HCT116 (cell line): ENCODE data around the gene CREB3L4. TPM values are rescaled to one million over a fixed set of nuclear protein-coding genes. Genes with fewer than 3 reads are reported as not detected.

Experiments used
- ATAC-seq: fragments of 200-7000 bp; cut with Tn5 transposase; 2 replicates; pipeline ENCODE4 v1.9.1; 2020; ENCODE audit warnings: mild to moderate bottlenecking, moderate library complexity
- BruUV-seq: library from RNA; stranded (reverse); fragments of 400-500 nt; replicated peaks from 2 replicates; lab custom pipeline; 2021; lab: Mats Ljungman, UMichigan
- CTCF ChIA-PET: fragments of 300-600 bp; sonication (Branson Sonifier 250); formaldehyde crosslinking; loops from one replicate; lab custom pipeline; 2021; ENCODE audit warnings: antibody characterized with exemption; lab: Charles Lee
- POLR2A ChIA-PET: fragments of 300-600, 350-600 bp; sonication (Branson Sonifier 250); formaldehyde crosslinking; loops from one replicate; lab custom pipeline; 2021; ENCODE audit warnings: antibody characterized with exemption; lab: Charles Lee
- RAD21 ChIA-PET, 2 experiments: fragments of 300-600 bp; sonication (Branson Sonifier 250); formaldehyde crosslinking; loops; one replicate each; lab custom pipeline; 2023; ENCODE audit warnings: low total read pairs in 2 of 2; ENCODE audit not compliant: uncharacterized antibody in 2 of 2, unreplicated experiment in 2 of 2, low non-redundant PET in 1 of 2; lab: Charles Lee
- DNase-seq: peaks from one replicate; pipeline ENCODE4 v3.0.0-alpha.2; 2010; ENCODE audit warnings: low read depth, low spot score
- H2AFZ ChIP-seq: fragments of 200-600 bp; shearing (Covaris generic), sonication (generic); 2 replicates; pipeline ENCODE4 v1.6.1; 2017; ENCODE audit warnings: low read depth, mixed run types, mixed read lengths, antibody characterized with exemption, low read length; ENCODE audit not compliant: poor library complexity, severe bottlenecking
- H3K27ac ChIP-seq: 2 replicates; pipeline ENCODE4 v1.5.1; 2012; ENCODE audit warnings: low read depth, low read length
- H3K27me3 ChIP-seq: fragments of 200-600 bp; sonication (generic); 2 replicates; pipeline ENCODE4 v1.6.1; 2016; ENCODE audit warnings: mixed run types, low read length, mixed read lengths; ENCODE audit not compliant: insufficient read depth
- H3K36me3 ChIP-seq, 2 experiments: fragments of 200-500 bp in 1 of 2; fragments of 200-600 bp in 1 of 2; sonication (Bioruptor generic) in 1 of 2; sonication (generic) in 1 of 2; 2 replicates each; pipeline versions ENCODE4 v1.5.1 to v1.6.1; 2014 to 2016; ENCODE audit warnings: low read length in 2 of 2, inconsistent platforms in 1 of 2, mixed read lengths in 1 of 2, mixed run types in 1 of 2; ENCODE audit not compliant: insufficient read depth in 2 of 2, control insufficient read depth in 1 of 2
- H3K4me1 ChIP-seq, 2 experiments: fragments of 200-600 bp in 1 of 2; sonication (generic) in 1 of 2; 2 replicates each; pipeline versions ENCODE4 v1.5.1 to v1.6.1; 2012 to 2017; ENCODE audit warnings: low read length in 2 of 2, inconsistent platforms in 1 of 2, mild to moderate bottlenecking in 1 of 2, mixed read lengths in 1 of 2, mixed run types in 1 of 2, moderate library complexity in 1 of 2; ENCODE audit not compliant: insufficient read depth in 2 of 2, control insufficient read depth in 1 of 2
- H3K4me2 ChIP-seq: fragments of 200-600 bp; sonication (generic); 2 replicates; pipeline ENCODE4 v1.6.1; 2017; ENCODE audit warnings: mixed run types, low read length, mixed read lengths
- H3K4me3 ChIP-seq, 2 experiments: fragments of 200-600 bp in 1 of 2; sonication (generic) in 1 of 2; replicated peaks in 1 of 2; 2 replicates each; pipeline ENCODE4 v1.5.1; 2011 to 2016; ENCODE audit warnings: low read length in 2 of 2, control low read depth in 1 of 2, low read depth in 1 of 2, mild to moderate bottlenecking in 1 of 2, mixed read lengths in 1 of 2, mixed run types in 1 of 2
- H3K79me2 ChIP-seq: fragments of 200-600 bp; sonication (generic); 2 replicates; pipeline ENCODE4 v1.6.1; 2017; ENCODE audit warnings: mild to moderate bottlenecking, mixed run types, low read length, moderate library complexity, mixed read lengths; ENCODE audit not compliant: insufficient read depth
- H3K9ac ChIP-seq: fragments of 200-600 bp; sonication (generic); 2 replicates; pipeline ENCODE4 v1.6.1; 2016; ENCODE audit warnings: low read length, mixed read lengths
- H3K9me2 ChIP-seq: fragments of 200-600 bp; sonication (generic), shearing (Covaris generic); 2 replicates; pipeline ENCODE4 v1.6.1; 2017; ENCODE audit warnings: mixed run types, mild to moderate bottlenecking, moderate library complexity; ENCODE audit not compliant: insufficient read depth
- H3K9me3 ChIP-seq, 2 experiments: fragments of 200-500 bp in 1 of 2; fragments of 200-600 bp in 1 of 2; sonication (Bioruptor generic) in 1 of 2; sonication (generic) in 1 of 2; 2 replicates each; pipeline ENCODE4 v1.6.1; 2014 to 2017; ENCODE audit warnings: low read length in 2 of 2, mixed read lengths in 2 of 2, inconsistent platforms in 1 of 2, low read depth in 1 of 2, mild to moderate bottlenecking in 1 of 2, mixed run types in 1 of 2, moderate library complexity in 1 of 2; ENCODE audit not compliant: control insufficient read depth in 1 of 2, insufficient read depth in 1 of 2
- H4K20me1 ChIP-seq: fragments of 200-600 bp; sonication (generic), shearing (Covaris generic); 2 replicates; pipeline ENCODE4 v1.6.1; 2017; ENCODE audit warnings: mixed run types, mild to moderate bottlenecking, moderate library complexity; ENCODE audit not compliant: insufficient read depth
- CEBPB ChIP-seq: IDR thresholded peaks from 2 replicates; pipeline ENCODE4 v1.6.1; 2012; ENCODE audit warnings: low read depth
- EGR1 ChIP-seq: IDR thresholded peaks from 2 replicates; pipeline ENCODE4 v1.6.1; 2012; ENCODE audit warnings: low read depth
- ELF1 ChIP-seq: IDR thresholded peaks from 2 replicates; pipeline ENCODE4 v1.6.1; 2012; ENCODE audit warnings: low read depth, borderline replicate concordance
- EZH2phosphoT487 ChIP-seq: fragments of 200-600 bp; IDR thresholded peaks from 2 replicates; pipeline ENCODE4 v1.6.1; 2018; ENCODE audit warnings: antibody characterized with exemption, borderline replicate concordance
- JUND ChIP-seq: IDR thresholded peaks from 2 replicates; pipeline ENCODE4 v1.6.1; 2012
- POLR2A ChIP-seq: IDR thresholded peaks from 2 replicates; pipeline ENCODE4 v1.7.0; 2011; ENCODE audit warnings: borderline replicate concordance; ENCODE audit not compliant: insufficient read depth, insufficient read length; ENCODE audit errors: extremely low read depth
- POLR2AphosphoS5 ChIP-seq: IDR thresholded peaks from 2 replicates; pipeline ENCODE4 v1.6.1; 2011; ENCODE audit warnings: mild to moderate bottlenecking, low read depth, low read length, moderate library complexity
- SP1 ChIP-seq: IDR thresholded peaks from 2 replicates; pipeline ENCODE4 v1.6.1; 2012; ENCODE audit warnings: low read depth
- TCF7L2 ChIP-seq: IDR thresholded peaks from 2 replicates; pipeline ENCODE4 v1.7.0; 2011; ENCODE audit warnings: borderline replicate concordance, inconsistent platforms; ENCODE audit not compliant: insufficient read depth, insufficient read length; ENCODE audit errors: extremely low read depth
- YY1 ChIP-seq: IDR thresholded peaks from 2 replicates; pipeline ENCODE4 v1.6.1; 2011; ENCODE audit warnings: low read length, low read depth, moderate library complexity, mild to moderate bottlenecking; ENCODE audit not compliant: insufficient replicate concordance; ENCODE audit errors: extremely low read depth
- ZBTB33 ChIP-seq: IDR thresholded peaks from 2 replicates; pipeline ENCODE4 v1.6.1; 2011; ENCODE audit warnings: mild to moderate bottlenecking, low read length, moderate library complexity; ENCODE audit not compliant: insufficient replicate concordance; ENCODE audit errors: extremely low read depth
- ZFX ChIP-seq: fragments of 450-650 bp; IDR thresholded peaks from 2 replicates; pipeline ENCODE4 v1.6.1; 2017
- intact Hi-C: fragments of 100-400 bp; cut with micrococcal nuclease; formaldehyde crosslinking; loops from 2 replicates; pipeline ENCODE4 v1.10.0; 2022
- total RNA-seq: library from RNA; stranded (reverse); gene quantifications from one replicate; pipeline ENCODE4 v1.2.1, GENCODE V29; 2021; ENCODE audit not compliant: unreplicated experiment
- TF ChIP-seq, protein P1 (sequence below), 3 experiments: fragments of 200-600 bp in 1 of 3; sonication (generic) in 1 of 3; IDR thresholded peaks in 2 of 3; conservative IDR thresholded peaks in 1 of 3; 2 replicates each; pipeline ENCODE4 v1.5.1; 2012 to 2017; ENCODE audit warnings: low read depth in 2 of 3, low read length in 2 of 3, antibody characterized with exemption in 1 of 3, borderline replicate concordance in 1 of 3, control low read depth in 1 of 3, mild to moderate bottlenecking in 1 of 3, mixed read lengths in 1 of 3, mixed run types in 1 of 3, moderate library complexity in 1 of 3; ENCODE audit not compliant: insufficient read depth in 1 of 3
- TF ChIP-seq, protein P2 (sequence below): IDR thresholded peaks from 2 replicates; pipeline ENCODE4 v1.6.1; 2012

Gene CREB3L4
- total RNA-seq, 1 experiment from 2014 or later, result 15.3 TPM

DNA sequence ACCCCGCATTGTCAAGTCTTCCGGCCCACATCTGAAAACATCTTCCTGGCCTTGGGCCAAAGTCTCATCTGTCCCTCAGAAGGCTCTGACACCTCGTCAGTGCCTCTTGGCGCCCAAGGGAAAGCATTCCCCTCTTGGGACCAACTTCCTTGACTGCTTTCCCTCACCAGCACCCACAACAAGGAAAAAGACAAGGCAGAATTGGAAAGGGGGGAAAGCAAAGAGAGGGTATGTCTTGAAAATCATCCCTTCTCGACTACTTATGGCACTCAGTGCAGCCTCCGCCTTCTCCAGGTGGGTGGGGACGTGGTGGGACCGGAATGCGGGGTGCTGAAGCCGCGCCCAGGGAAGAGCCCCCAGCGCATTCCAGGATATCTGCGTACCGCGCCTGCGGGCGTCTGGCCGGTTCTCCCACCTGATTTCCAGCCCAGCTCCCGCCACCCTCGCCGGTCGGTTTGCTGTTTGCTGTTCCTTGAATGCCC lies 3.8 kb upstream of the CREB3L4 start:
- no TSS peak for BruUV-seq

GRCh38 chr1:153968000-153968363 lies 280 bp downstream of the CREB3L4 start:
- Histone ChIP-seq H3K9me2 (no peaks in the 10 kb centered on the region), H3K9me3 (no peaks in the 10 kb centered on the region), H3K79me2 (peaks cover 10% of the 10 kb centered on the region), H3K4me3 (peak overlapping the region; percentile 68 to 79), H4K20me1 (no peaks in the 10 kb centered on the region), H3K36me3 (no peaks in the 10 kb centered on the region), H2AFZ (peak overlapping the region; percentile 74), H3K27ac (peak overlapping the region; percentile 90), H3K9ac (peak overlapping the region; percentile 94), H3K27me3 (no peaks in the 10 kb centered on the region), H3K4me1 (peaks cover 18 to 44% of the 10 kb centered on the region in 2 experiments), H3K4me2 (peak overlapping the region; percentile 97)
- BruUV-seq, result no TSS peak
- intact Hi-C loops, result loop anchor here (5.0 kb wide), 1 partner anchor 171 kb away; no protein-coding TSS in a partner anchor
- ChIA-PET CTCF (interaction anchor here (1.1 to 2.5 kb wide), 7 partner anchors 9 to 169 kb away, joined by 4 to 14 read pairs (median 7); partner anchors contain the start of genes CRTC2, DENND4B, GATAD2B and JTB), POLR2A (interaction anchor here (1.2 to 3.3 kb wide), 10 partner anchors 9 to 355 kb away, joined by 3 to 38 read pairs (median 6); partner anchors contain the start of genes CHTOP, CRTC2, DENND4B and JTB), RAD21 (interaction anchor here in 1 of 2 experiments (1.1 kb wide), 1 partner anchor 9 kb away, joined by 3 read pairs; no protein-coding TSS in a partner anchor)
- 0 out of 2 replicates have a peak, but pooled peaks have one; percentile 7 for ATAC-seq
- DNase-seq, result no peak
- TF ChIP-seq POLR2A (no peak), TCF7L2 (no peak), SP1 (no peak), ELF1 (no peak), ZBTB33 (no peak), YY1 (no peak), POLR2AphosphoS5 (no peak), CEBPB (no peak), ZFX (no peak), EGR1 (no peak)
- TF ChIP-seq, protein P1, sequence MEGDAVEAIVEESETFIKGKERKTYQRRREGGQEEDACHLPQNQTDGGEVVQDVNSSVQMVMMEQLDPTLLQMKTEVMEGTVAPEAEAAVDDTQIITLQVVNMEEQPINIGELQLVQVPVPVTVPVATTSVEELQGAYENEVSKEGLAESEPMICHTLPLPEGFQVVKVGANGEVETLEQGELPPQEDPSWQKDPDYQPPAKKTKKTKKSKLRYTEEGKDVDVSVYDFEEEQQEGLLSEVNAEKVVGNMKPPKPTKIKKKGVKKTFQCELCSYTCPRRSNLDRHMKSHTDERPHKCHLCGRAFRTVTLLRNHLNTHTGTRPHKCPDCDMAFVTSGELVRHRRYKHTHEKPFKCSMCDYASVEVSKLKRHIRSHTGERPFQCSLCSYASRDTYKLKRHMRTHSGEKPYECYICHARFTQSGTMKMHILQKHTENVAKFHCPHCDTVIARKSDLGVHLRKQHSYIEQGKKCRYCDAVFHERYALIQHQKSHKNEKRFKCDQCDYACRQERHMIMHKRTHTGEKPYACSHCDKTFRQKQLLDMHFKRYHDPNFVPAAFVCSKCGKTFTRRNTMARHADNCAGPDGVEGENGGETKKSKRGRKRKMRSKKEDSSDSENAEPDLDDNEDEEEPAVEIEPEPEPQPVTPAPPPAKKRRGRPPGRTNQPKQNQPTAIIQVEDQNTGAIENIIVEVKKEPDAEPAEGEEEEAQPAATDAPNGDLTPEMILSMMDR (IDR thresholded peaks at IDR 0.05 in 2 of 3, conservative IDR thresholded peaks at IDR 0.05 in 1 of 3; ENCODE audit: borderline replicate concordance in 1 of 3, insufficient read depth in 1 of 3, low read depth in 2 of 3, low read length in 2 of 3), result no peak
- TF ChIP-seq, protein P2, sequence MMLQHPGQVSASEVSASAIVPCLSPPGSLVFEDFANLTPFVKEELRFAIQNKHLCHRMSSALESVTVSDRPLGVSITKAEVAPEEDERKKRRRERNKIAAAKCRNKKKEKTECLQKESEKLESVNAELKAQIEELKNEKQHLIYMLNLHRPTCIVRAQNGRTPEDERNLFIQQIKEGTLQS, result no peak

More for the DNA sequence above, 3.8 kb upstream of the CREB3L4 start:
- Histone ChIP-seq H3K4me1 (peaks cover 29 to 62% of the 10 kb centered on the region in 2 experiments), H4K20me1 (no peaks in the 10 kb centered on the region), H3K9ac (peak overlapping the region; percentile 96), H3K9me3 (no peaks in the 10 kb centered on the region), H3K36me3 (peaks cover 5 to 11% of the 10 kb centered on the region in 2 experiments; a peak in 1 of 4 replicates), H3K4me3 (peak overlapping the region; percentile 94 to 97), H3K79me2 (peaks cover 34% of the 10 kb centered on the region), H3K27ac (peak overlapping the region; percentile 93), H3K4me2 (peak overlapping the region; percentile 86), H2AFZ (no peak overlapping the region), H3K27me3 (no peaks in the 10 kb centered on the region), H3K9me2 (no peaks in the 10 kb centered on the region)
- CTCF ChIA-PET, result interaction anchor here (0.8 to 2.1 kb wide), 2 partner anchors 18 to 23 kb away, joined by 3 to 9 read pairs; partner anchors contain the start of gene DENND4B
- intact Hi-C loops, result loop anchor here (5.0 kb wide), 1 partner anchor 182 kb away; no protein-coding TSS in a partner anchor
- POLR2A ChIA-PET, result interaction anchor here (0.8 to 2.8 kb wide), 5 partner anchors 10 to 171 kb away, joined by 3 to 18 read pairs (median 3); partner anchors contain the start of genes DENND4B and RPS27
- ATAC-seq, result peak; percentile 33
- RAD21 ChIA-PET, result interaction anchor here in 1 of 2 experiments (0.9 kb wide), 1 partner anchor 14 kb away, joined by 3 read pairs; the partner anchor contains the start of gene JTB
- DNase-seq, result peak; percentile 56
- TF ChIP-seq POLR2A, result peak; percentile 20
- no peak for TF ChIP-seq EGR1
- no peak for TF ChIP-seq JUND
- TF ChIP-seq EZH2phosphoT487, result no peak
- peak; percentile 71 for TF ChIP-seq POLR2AphosphoS5
